Fibroblast of skin of left quadriceps (primary cell): ENCODE data around the gene CR2.
"Not testable (repeated sequence)": the region's sequence is repeated elsewhere in the genome, so short reads cannot be mapped to it uniquely, and the experiment has no call there.

Experiments used
- DNase-seq, 2 experiments: peaks; one replicate each; pipeline ENCODE4 v3.0.0-alpha.2; 2013; ENCODE audit warnings: low read depth in 2 of 2

The CR2 gene

DNA sequence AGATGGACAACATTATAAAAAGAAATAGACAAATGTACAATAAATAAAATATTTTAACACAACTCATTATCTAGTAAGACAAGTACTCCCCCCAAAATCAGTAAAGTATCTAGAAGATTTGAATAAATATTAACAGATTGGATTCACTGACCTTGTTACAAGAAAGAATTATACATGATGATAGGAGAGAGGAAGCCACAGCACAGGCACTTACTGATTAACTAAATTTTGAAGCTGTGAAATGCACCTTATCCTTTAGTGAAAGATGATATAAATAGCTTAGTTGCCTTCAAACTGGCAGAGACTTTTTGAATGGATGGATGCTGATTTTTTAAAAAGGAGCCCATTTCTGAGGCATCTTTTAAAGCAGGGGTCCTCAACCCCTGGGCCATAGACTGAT is 50.3 kb downstream of the CR2 start:
- no peak for DNase-seq

DNA sequence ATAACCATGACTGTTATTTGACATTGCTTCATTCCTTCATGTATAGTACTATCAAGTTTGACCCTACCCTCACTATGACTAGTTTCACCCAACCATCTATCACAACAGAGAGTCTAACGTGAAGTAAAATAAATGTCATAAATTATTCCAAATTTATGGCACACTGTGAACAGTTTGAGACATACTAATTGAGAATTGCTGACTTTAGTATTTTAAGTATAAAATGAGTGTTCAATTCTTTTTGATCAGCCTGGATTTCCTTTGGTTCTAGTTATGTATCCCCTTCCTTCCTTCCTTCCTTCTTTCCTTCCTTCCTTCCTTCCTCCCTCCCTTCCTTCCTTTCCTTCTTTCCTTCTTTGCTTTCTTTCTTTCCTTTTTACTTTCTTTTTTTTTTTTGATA is 56.3 kb downstream of the CR2 start:
- DNase-seq = no peak

DNA sequence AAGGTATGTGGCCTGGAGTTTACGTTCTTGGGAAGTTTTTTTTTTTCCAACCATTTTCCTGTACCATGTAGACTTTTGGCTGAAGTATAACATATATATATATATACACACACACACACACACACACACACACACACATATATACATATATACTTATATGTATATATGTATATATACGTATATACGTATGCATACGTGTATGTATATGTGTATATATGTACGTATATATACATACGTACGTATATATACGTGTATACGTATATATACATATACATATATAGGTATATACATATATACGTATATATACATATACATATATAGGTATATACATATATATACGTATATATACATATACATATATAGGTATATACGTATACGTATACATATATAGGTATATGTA is 60.8 kb downstream of the CR2 start:
- DNase-seq = no peak

DNA sequence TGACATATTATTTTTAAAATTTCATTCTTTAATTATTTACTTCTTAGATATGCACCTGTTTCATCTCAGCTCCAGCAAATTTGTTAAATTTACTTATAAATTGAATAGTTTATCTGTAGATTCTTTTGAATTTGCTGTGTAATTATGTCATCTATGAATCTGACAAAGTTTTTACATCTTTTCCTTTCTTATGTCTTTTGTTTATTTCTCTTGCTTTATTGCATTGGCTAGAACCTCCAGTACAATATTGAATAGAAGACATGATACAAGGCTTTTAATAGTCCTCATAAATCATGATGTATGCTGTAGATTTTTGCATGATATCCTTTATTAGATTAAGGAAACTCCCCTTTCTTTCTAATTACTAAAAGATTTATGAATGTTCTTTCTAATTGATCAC is 62.6 kb downstream of the CR2 start:
- DNase-seq = no peak

DNA sequence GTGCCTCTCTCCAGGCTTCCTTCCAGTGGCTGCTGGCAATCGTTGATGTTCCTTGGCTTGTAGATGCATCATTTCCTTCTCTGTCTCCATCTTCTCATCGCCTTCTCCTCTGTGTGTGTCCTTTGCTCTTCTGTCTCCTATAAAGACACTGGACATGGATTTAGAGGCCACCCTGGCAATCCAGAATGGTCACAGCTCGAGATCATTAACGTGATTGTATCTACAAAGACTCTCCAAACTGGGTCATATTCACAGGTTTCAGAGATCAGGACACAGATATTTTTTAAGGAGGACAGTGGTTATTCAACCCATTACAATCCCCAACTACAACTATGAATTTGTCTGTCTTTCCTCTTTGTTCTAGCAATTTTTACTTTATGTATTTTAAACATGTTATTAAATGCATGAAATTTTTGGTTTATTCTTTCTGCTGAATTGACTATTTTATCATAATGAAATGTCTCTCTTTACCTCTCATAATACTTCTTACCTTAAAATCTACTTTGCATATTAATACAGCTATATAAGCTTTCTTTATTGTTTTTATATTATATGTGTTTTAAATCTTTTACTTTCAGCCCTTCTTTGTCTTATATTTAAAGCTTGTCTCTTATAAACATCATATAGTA is 64.6 kb downstream of the CR2 start:
- no peak for DNase-seq

DNA sequence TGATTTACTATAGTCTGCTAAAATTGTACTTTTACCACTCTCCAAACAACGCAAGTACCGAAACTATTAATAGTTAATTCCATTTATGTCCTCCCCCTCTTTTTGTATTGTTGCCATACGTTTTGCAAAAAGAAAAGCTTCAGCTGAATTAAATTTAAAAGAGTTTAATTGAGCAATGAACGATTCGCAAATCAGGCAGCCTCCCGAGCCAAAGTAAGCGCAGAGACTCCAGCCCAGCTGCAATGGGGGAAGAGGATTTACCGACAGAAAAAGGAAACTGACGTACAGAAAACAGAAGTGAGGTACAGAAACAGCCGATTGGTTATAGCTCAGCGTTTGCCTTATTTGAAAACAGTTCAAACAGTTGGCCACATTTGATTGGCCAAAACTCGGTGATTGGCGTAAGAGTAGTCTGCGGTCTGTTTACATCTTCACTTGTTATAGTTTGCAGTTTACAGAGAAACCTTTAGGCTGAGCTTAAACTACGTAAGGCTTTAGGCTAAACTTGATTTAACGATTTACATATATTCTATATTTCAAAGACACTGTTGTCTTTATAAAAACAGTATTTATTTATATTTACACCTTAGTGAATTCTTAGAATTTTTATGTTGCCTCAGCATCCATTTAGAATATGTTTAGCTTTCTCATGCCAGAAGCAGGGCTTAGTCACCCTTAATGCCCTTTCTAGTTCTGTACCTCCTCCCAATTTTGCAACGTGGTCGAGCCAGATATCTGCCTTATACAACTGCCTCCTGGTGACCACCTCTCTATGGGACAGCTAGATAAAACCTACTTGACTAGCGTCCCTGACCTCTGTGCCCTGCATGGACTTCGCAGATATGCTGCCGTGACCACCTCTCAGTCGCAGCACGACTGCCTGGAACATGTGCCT is 65.6 kb downstream of the CR2 start:
- no peak for DNase-seq

DNA sequence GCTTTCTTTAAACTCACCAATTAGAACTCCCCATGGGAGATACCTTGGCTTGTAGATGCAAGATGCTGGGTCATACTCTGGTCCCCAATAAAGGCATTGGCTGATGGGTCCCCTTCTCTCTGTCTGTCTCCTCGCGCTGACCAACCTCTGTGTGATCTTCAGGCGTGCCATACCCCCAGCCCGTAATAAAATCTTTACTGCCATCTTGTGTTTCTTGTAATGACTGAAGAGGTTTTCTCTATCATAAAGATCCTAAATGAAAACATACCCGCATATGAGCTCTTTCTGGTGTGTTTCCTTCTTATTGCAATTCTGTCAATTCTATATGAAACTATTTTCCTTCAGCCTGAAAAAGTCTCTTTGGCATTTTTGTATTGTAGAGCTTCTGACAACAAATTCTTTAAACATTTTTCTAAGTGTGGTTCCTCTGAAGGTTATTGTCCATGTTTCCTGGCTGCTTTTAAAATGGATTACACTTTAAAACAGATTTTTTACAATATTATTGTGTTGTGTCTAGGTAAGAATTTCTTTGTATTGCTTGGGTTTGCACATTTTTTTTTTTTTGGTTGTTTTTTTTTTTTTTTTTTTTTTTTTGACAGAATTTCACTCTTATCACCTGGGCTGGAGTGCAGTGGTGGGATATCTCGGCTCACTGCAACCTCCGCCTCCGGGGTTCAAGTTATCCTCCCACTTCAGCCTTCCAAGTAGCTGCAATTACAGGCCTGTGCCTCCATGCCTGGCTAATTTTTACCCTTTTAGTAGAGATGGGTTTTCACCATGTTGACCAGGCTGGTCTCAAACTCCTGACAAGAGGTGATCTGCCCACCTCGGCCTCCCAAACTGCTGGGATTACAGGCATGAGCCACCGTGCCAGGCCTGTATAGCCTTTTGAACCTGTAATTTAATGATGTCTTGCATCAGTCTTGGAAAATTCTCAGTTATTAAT is 66.5 kb downstream of the CR2 start:
- not testable (repeated sequence) for DNase-seq

DNA sequence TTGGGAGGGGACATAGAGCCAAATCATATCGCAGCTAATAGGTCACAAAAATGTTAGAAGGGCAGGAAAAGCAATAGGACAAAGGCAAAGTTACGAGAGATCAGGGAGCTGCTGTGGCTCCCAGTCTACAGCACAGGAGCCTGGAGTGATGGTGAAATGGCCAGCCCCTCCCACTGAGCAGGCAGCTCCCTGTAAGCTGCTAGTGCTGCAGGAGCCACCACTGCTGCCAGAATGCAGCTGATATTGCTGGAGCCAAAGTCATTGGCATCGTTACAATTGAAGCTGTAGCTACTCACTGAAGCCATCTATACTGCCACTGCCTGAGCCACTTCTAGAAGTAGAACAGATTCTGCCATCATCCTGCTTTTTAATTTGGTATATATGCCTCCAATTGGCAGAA is 71.1 kb downstream of the CR2 start:
- DNase-seq = not testable (repeated sequence)

DNA sequence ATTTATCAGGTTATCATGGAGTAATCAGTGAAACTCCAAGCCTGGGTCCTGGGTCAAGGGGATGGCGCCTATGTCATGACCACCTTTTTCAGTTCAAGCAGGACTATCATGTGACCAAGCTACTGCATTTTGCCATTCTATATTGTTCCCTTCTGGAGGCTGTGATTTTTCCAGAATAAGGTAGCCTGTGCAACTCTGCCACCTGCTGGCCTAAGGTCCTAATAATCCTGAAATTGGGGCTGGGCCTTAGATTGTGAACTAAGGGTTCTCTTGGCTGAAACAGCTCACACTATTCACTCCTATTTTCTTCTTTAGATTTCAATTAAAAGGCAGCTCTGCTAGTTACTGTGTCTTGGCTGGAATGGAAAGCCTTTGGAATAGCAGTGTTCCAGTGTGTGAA is 74.3 kb downstream of the CR2 start:
- not testable (repeated sequence) for DNase-seq

DNA sequence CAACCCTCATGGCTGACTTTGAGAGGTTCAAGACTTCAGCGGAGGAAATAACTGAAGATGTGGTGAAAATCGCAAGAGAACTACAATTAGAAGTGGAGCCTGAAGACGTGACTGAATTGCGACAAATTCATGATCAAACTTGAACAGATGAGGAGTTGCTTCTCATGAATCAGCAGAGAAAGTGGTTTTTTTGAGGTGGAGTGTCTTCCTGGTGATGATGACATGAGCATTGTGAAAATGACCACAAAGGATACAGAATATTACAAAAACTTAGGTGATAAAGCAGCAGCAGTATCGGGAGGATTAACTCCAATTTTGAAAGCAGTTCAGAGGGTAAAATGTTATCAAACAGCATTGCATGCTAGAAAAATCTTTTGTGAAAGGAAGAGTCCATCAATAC is 82.1 kb downstream of the CR2 start:
- not testable (repeated sequence) for DNase-seq
